HEK293 (cell line): ENCODE data around the gene RAP2A.

Experiments
- CTCF ChIA-PET: fragments of 350-600 bp; formaldehyde crosslinking; extraction: SDS; loops from one replicate; lab custom pipeline; 2021; ENCODE audit warnings: antibody characterized with exemption; lab: Yijun Ruan, JAX
- POLR2A ChIA-PET: fragments of 300-600 bp; formaldehyde crosslinking; extraction: SDS; loops from one replicate; lab custom pipeline; 2020; ENCODE audit warnings: antibody characterized with exemption, inconsistent platforms; lab: Yijun Ruan, JAX
- H3K27ac ChIP-seq: fragments of 200-500 bp; sonication (Bioruptor generic); 2 replicates; pipeline ENCODE4 v1.5.1; 2014; ENCODE audit warnings: low read depth, low read length, control low read depth, inconsistent platforms; ENCODE audit errors: extremely low read depth
- H3K36me3 ChIP-seq, 2 experiments: fragments of 200-500 bp in 1 of 2; sonication (Bioruptor generic) in 1 of 2; 1 replicate in 1 of 2; 2 replicates in 1 of 2; pipeline ENCODE4 v1.5.1; 2014 to 2017; ENCODE audit warnings: inconsistent platforms in 2 of 2, low read length in 2 of 2; ENCODE audit not compliant: control insufficient read depth in 2 of 2, insufficient read depth in 1 of 2
- H3K4me1 ChIP-seq: fragments of 200-500 bp; sonication (Bioruptor generic); 2 replicates; pipeline ENCODE4 v1.5.1; 2014; ENCODE audit warnings: mild to moderate bottlenecking, low read length, inconsistent platforms; ENCODE audit not compliant: control insufficient read depth, insufficient read depth
- H3K4me3 ChIP-seq: 2 replicates; pipeline ENCODE4 v1.5.1; 2011; ENCODE audit warnings: low read depth, mild to moderate bottlenecking, control low read depth, low read length, moderate library complexity
- H3K9me3 ChIP-seq: fragments of 200-500 bp; sonication (Bioruptor generic); 2 replicates; pipeline ENCODE4 v1.5.1; 2014; ENCODE audit warnings: low read depth, low read length, inconsistent platforms; ENCODE audit not compliant: control insufficient read depth, insufficient read depth
- PRDM1 ChIP-seq: fragments of 450-650 bp; formaldehyde crosslinking; IDR thresholded peaks from 2 replicates; pipeline ENCODE4; 2016; ENCODE audit warnings: missing biosample characterization, missing genetic modification characterization
- SP7 ChIP-seq: fragments of 450-650 bp; formaldehyde crosslinking; IDR thresholded peaks from 2 replicates; pipeline ENCODE4 v1.5.1; 2016; ENCODE audit warnings: missing biosample characterization, missing genetic modification characterization
- ZBTB7A ChIP-seq: fragments of 450-650 bp; formaldehyde crosslinking; IDR thresholded peaks from 2 replicates; pipeline ENCODE4 v1.5.1; 2016; ENCODE audit warnings: low read depth, missing biosample characterization, missing genetic modification characterization
- ZNF24 ChIP-seq: fragments of 450-650 bp; formaldehyde crosslinking; IDR thresholded peaks from 2 replicates; pipeline ENCODE4 v1.5.1; 2016; ENCODE audit warnings: missing biosample characterization, missing genetic modification characterization
- ZNF248 ChIP-seq: fragments of 450-650 bp; formaldehyde crosslinking; IDR thresholded peaks from 2 replicates; pipeline ENCODE4 v1.5.1; 2017; ENCODE audit warnings: missing biosample characterization, missing genetic modification characterization
- ZNF266 ChIP-seq: fragments of 450-650 bp; formaldehyde crosslinking; IDR thresholded peaks from 2 replicates; pipeline ENCODE4 v1.5.1; 2016; ENCODE audit warnings: missing biosample characterization, missing genetic modification characterization, low read depth
- ZNF521 ChIP-seq: fragments of 450-650 bp; formaldehyde crosslinking; IDR thresholded peaks from 2 replicates; pipeline ENCODE4 v1.5.1; 2017; ENCODE audit warnings: missing biosample characterization, mild to moderate bottlenecking, missing genetic modification characterization
- ZNF624 ChIP-seq: fragments of 450-650 bp; formaldehyde crosslinking; IDR thresholded peaks from 2 replicates; pipeline ENCODE4 v1.5.1; 2017; ENCODE audit warnings: missing biosample characterization, missing genetic modification characterization
- ZNF660 ChIP-seq: fragments of 450-650 bp; IDR thresholded peaks from 2 replicates; pipeline ENCODE4 v1.5.1; 2018; ENCODE audit warnings: missing biosample characterization, mild to moderate bottlenecking, missing genetic modification characterization
- TF ChIP-seq, protein P1 (sequence below): fragments of 450-650 bp; IDR thresholded peaks from 2 replicates; pipeline ENCODE4 v1.5.1; 2018; ENCODE audit warnings: missing biosample characterization, mild to moderate bottlenecking, missing genetic modification characterization
- TF ChIP-seq, protein P2 (sequence below): fragments of 450-650 bp; formaldehyde crosslinking; IDR thresholded peaks from 2 replicates; pipeline ENCODE4 v1.5.1; 2016; ENCODE audit warnings: missing biosample characterization, missing genetic modification characterization
- TF ChIP-seq, protein P3 (sequence below): fragments of 450-650 bp; formaldehyde crosslinking; IDR thresholded peaks from 2 replicates; pipeline ENCODE4 v1.5.1; 2017; ENCODE audit warnings: missing biosample characterization, missing genetic modification characterization
- TF ChIP-seq, protein P4 (sequence below): IDR thresholded peaks from 2 replicates; pipeline ENCODE4 v1.6.1; 2011; ENCODE audit warnings: mild to moderate bottlenecking, low read depth, low read length, borderline replicate concordance
- TF ChIP-seq, protein P5 (sequence below): fragments of 450-650 bp; formaldehyde crosslinking; IDR thresholded peaks from 2 replicates; pipeline ENCODE4 v1.5.1; 2017; ENCODE audit warnings: missing biosample characterization, missing genetic modification characterization
- TF ChIP-seq, protein P6 (sequence below): fragments of 450-650 bp; formaldehyde crosslinking; IDR thresholded peaks from 2 replicates; pipeline ENCODE4 v1.5.1; 2016; ENCODE audit warnings: missing biosample characterization, missing genetic modification characterization

Gene RAP2A

DNA sequence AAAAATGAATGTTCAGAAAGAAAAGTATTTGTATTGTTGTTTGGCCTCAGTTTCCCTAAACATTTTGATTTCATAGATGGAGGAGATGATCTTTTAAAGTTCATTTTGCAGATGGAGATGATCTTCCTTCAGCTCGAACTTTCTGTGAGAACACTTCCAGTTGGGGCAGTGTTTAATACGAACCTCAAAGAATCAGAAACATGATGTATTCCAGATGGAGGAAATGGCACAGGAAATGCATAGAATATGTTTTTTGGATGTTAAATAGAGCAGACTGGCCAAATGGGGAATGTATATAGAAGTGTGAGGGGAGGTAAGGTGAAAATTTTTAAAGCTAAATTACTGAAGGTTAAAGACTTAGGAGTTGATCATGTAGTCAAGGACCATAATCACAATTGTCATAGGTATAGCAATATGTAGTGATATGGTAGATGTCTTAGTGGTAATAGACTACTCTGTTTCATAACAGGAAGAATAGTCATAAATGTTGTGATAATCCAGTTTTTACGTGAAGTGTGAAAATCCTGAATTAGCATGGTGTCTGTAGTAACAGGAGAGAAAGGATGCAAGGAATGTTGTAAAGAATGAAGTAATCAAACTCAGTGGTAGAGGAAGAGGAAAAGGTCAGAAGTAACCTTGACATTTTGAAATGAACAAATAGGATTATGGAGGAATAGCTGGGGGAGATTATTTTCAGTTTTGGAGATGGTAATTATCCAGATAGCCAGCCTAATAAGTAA is 5.1 kb downstream of the RAP2A start:
- peaks cover 2% of the 10 kb centered on the region; the same call in 1 of the 2 replicates for H3K4me1 ChIP-seq
- ChIA-PET POLR2A (no interaction called here), CTCF (no interaction called here)
- TF ChIP-seq, protein P1, sequence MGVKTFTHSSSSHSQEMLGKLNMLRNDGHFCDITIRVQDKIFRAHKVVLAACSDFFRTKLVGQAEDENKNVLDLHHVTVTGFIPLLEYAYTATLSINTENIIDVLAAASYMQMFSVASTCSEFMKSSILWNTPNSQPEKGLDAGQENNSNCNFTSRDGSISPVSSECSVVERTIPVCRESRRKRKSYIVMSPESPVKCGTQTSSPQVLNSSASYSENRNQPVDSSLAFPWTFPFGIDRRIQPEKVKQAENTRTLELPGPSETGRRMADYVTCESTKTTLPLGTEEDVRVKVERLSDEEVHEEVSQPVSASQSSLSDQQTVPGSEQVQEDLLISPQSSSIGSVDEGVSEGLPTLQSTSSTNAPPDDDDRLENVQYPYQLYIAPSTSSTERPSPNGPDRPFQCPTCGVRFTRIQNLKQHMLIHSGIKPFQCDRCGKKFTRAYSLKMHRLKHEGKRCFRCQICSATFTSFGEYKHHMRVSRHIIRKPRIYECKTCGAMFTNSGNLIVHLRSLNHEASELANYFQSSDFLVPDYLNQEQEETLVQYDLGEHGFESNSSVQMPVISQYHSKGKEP (tag by site-specific recombination) = no peak
- TF ChIP-seq, protein P2, sequence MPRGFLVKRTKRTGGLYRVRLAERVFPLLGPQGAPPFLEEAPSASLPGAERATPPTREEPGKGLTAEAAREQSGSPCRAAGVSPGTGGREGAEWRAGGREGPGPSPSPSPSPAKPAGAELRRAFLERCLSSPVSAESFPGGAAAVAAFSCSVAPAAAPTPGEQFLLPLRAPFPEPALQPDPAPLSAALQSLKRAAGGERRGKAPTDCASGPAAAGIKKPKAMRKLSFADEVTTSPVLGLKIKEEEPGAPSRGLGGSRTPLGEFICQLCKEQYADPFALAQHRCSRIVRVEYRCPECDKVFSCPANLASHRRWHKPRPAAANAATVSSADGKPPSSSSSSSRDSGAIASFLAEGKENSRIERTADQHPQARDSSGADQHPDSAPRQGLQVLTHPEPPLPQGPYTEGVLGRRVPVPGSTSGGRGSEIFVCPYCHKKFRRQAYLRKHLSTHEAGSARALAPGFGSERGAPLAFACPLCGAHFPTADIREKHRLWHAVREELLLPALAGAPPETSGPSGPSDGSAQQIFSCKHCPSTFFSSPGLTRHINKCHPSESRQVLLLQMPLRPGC = no peak
- TF ChIP-seq, protein P3, sequence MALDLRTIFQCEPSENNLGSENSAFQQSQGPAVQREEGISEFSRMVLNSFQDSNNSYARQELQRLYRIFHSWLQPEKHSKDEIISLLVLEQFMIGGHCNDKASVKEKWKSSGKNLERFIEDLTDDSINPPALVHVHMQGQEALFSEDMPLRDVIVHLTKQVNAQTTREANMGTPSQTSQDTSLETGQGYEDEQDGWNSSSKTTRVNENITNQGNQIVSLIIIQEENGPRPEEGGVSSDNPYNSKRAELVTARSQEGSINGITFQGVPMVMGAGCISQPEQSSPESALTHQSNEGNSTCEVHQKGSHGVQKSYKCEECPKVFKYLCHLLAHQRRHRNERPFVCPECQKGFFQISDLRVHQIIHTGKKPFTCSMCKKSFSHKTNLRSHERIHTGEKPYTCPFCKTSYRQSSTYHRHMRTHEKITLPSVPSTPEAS = no peak
- TF ChIP-seq ZNF266 (tag by site-specific recombination) (no peak), ZBTB7A (tag by site-specific recombination) (no peak), ZNF624 (tag by site-specific recombination) (no peak), SP7 (tag by site-specific recombination) (no peak), ZNF521 (tag by site-specific recombination) (no peak), ZNF660 (no peak), ZNF248 (no peak)
- TF ChIP-seq, protein P4, sequence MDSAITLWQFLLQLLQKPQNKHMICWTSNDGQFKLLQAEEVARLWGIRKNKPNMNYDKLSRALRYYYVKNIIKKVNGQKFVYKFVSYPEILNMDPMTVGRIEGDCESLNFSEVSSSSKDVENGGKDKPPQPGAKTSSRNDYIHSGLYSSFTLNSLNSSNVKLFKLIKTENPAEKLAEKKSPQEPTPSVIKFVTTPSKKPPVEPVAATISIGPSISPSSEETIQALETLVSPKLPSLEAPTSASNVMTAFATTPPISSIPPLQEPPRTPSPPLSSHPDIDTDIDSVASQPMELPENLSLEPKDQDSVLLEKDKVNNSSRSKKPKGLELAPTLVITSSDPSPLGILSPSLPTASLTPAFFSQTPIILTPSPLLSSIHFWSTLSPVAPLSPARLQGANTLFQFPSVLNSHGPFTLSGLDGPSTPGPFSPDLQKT = no peak
- no peak overlapping the region for H3K4me3 ChIP-seq
- H3K9me3 ChIP-seq = no peaks in the 10 kb centered on the region
- no peaks in the 10 kb centered on the region for H3K36me3 ChIP-seq
- H3K27ac ChIP-seq = no peak overlapping the region

DNA sequence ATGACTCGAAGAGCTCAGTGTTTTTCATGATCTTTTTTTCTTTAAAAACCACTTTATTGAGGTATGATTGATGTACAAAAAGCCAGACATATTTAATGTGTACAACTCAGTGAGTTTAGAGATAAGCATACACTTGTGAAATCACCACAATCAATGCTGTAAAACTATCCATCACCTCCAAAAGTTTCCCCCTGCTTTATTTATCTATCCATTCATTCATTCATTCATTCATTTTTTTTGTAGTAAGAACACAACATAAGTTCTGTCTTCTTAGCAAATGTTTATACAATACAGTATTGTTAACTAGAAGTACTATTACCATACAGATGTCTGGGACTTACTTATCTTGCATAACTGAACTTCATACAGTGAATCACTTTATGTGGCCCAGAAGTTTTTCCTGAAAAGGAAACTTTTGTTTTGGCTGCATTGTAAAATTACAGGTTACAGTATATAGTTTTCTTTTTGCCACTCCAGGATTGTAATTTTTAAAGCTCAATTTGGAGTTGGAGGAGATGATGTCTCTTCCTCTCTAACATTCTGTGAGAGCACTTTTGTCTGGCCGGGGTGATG is 6.7 kb downstream of the RAP2A start:
- Histone ChIP-seq H3K36me3 (no peaks in the 10 kb centered on the region), H3K9me3 (no peaks in the 10 kb centered on the region), H3K4me3 (no peak overlapping the region), H3K4me1 (peaks cover 2% of the 10 kb centered on the region; the same call in 1 of the 2 replicates), H3K27ac (no peak overlapping the region)
- POLR2A ChIA-PET = no interaction called here
- CTCF ChIA-PET = no interaction called here
- TF ChIP-seq ZNF24 (tag by site-specific recombination) = 0 out of 2 replicates have a peak, but pooled peaks have one; percentile 28
- peak; percentile 24; the same call in 1 of the 2 replicates for TF ChIP-seq SP7 (tag by site-specific recombination)
- TF ChIP-seq, protein P5, sequence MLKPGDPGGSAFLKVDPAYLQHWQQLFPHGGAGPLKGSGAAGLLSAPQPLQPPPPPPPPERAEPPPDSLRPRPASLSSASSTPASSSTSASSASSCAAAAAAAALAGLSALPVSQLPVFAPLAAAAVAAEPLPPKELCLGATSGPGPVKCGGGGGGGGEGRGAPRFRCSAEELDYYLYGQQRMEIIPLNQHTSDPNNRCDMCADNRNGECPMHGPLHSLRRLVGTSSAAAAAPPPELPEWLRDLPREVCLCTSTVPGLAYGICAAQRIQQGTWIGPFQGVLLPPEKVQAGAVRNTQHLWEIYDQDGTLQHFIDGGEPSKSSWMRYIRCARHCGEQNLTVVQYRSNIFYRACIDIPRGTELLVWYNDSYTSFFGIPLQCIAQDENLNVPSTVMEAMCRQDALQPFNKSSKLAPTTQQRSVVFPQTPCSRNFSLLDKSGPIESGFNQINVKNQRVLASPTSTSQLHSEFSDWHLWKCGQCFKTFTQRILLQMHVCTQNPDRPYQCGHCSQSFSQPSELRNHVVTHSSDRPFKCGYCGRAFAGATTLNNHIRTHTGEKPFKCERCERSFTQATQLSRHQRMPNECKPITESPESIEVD (tag by site-specific recombination) = peak; percentile 83
- TF ChIP-seq PRDM1 = no peak
- TF ChIP-seq, protein P6, sequence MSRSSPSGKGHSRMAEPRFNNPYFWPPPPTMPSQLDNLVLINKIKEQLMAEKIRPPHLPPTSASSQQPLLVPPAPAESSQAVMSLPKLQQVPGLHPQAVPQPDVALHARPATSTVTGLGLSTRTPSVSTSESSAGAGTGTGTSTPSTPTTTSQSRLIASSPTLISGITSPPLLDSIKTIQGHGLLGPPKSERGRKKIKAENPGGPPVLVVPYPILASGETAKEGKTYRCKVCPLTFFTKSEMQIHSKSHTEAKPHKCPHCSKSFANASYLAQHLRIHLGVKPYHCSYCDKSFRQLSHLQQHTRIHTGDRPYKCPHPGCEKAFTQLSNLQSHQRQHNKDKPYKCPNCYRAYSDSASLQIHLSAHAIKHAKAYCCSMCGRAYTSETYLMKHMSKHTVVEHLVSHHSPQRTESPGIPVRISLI = 0 out of 2 replicates have a peak, but pooled peaks have one; percentile 15
